Mucosa of descending colon (tissue), 3 donors: Measurements from ENCODE around the gene SLC49A3. TPM values are rescaled to one million over a fixed set of nuclear protein-coding genes. Genes with fewer than 3 reads are reported as not detected.
"Not testable (repeated sequence)": the region's sequence is repeated elsewhere in the genome, so short reads cannot be mapped to it uniquely, and the experiment has no call there.

ENCODE experiments used
- ATAC-seq: fragments of 200-7000 bp; cut with Tn5 transposase; one replicate; pipeline ENCODE4 v1.9.1; 2020; ENCODE audit warnings: mild to moderate bottlenecking, moderate library complexity
- DNase-seq, 3 donors: peaks; one replicate each; pipeline ENCODE4 v3.0.0-alpha.2; 2020
- H3K36me3 ChIP-seq: fragments of 200-600 bp; one replicate; pipeline ENCODE4 v1.8.0; 2021; ENCODE audit warnings: low read depth, mild to moderate bottlenecking
- H3K4me1 ChIP-seq: fragments of 200-600 bp; one replicate; pipeline ENCODE4 v1.8.0; 2021; ENCODE audit warnings: low read depth, mild to moderate bottlenecking
- H3K4me3 ChIP-seq: fragments of 200-600 bp; one replicate; pipeline ENCODE4 v1.8.0; 2021; ENCODE audit warnings: mild to moderate bottlenecking
- H3K9me3 ChIP-seq: fragments of 200-600 bp; one replicate; pipeline ENCODE4 v1.8.0; 2021; ENCODE audit warnings: mild to moderate bottlenecking
- CTCF ChIP-seq: fragments of 200-600 bp; IDR thresholded peaks from one replicate; pipeline ENCODE4 v1.8.0; 2022; ENCODE audit warnings: antibody characterized with exemption, mild to moderate bottlenecking
- intact Hi-C, 2 donors: fragments of 100-400 bp; cut with DNase I in 1 of 2; cut with micrococcal nuclease in 1 of 2; formaldehyde crosslinking; loops; one replicate each; pipeline versions ENCODE4 v1.11.0 to v1.11.1; 2022; cut with DNase I, micrococcal nuclease
- total RNA-seq, 3 donors: library from RNA; stranded (reverse); fragmentation: NEBNext Ultra II Directional in 2 of 3; extraction: Animal tissue kit (Norgen Biotek cat#: 25700) in 2 of 3; gene quantifications; one replicate each; pipeline versions ENCODE4 v1.2.1 to v1.2.4, GENCODE V29; 2021 to 2023
- donor health status: DM: no; HTN: no; CAD: no; lungs with moderate emphysema.
- donor health status: DM: no; HTN: no; CAD: no.
- donor health status: DM: no; HTN: yes; CAD: no.

SLC49A3 gene
- total RNA-seq, 3 donors from 2014 or later, result 9.9 to 14.1 (median 11.5) TPM

- no peak overlapping the region for H3K4me3 ChIP-seq
- no peak for TF ChIP-seq CTCF
- intact Hi-C loops, result no loop called here
- no peaks in the 10 kb centered on the region for H3K9me3 ChIP-seq
- ATAC-seq, result no peak
- no peaks in the 10 kb centered on the region for H3K36me3 ChIP-seq
- H3K4me1 ChIP-seq, result peaks cover 2% of the 10 kb centered on the region
- no peak for DNase-seq
Observed at GRCh38 chr4:700587-701264, 11.8 kb upstream of the SLC49A3 start.

GRCh38 chr4:699816-700580, 11.0 kb upstream of the SLC49A3 start:
- H3K4me3 ChIP-seq, result no peak overlapping the region
- intact Hi-C loops, result no loop called here
- DNase-seq, result no peak
- no peak for ATAC-seq
- H3K9me3 ChIP-seq, result no peaks in the 10 kb centered on the region
- TF ChIP-seq CTCF, result no peak
- H3K36me3 ChIP-seq, result no peaks in the 10 kb centered on the region
- H3K4me1 ChIP-seq, result no peaks in the 10 kb centered on the region

- H3K9me3 ChIP-seq, H3K36me3 ChIP-seq, H3K4me3 ChIP-seq, DNase-seq, intact Hi-C loops, ATAC-seq, H3K4me1 ChIP-seq: not testable (repeated sequence)
Observed at GRCh38 chr4:694341-694940, 5.5 kb upstream of the SLC49A3 start.

GRCh38 chr4:692771-693554, 4.0 kb upstream of the SLC49A3 start:
- Histone ChIP-seq H3K36me3 (no peaks in the 10 kb centered on the region), H3K4me3 (no peak overlapping the region), H3K4me1 (peaks cover 15% of the 10 kb centered on the region), H3K9me3 (no peaks in the 10 kb centered on the region)
- ATAC-seq (no peak), DNase-seq (no peak)
- TF ChIP-seq CTCF, result no peak
- intact Hi-C loops, result no loop called here

- no peak for ATAC-seq
- TF ChIP-seq CTCF, result no peak
Observed at GRCh38 chr4:689723-690122, 772 bp upstream of the SLC49A3 start.

More at GRCh38 chr4:689723-690122, 772 bp upstream of the SLC49A3 start:
- intact Hi-C loops, result no loop called here
- no peak for DNase-seq
- Histone ChIP-seq H3K36me3 (no peaks in the 10 kb centered on the region), H3K4me1 (peaks cover 32% of the 10 kb centered on the region), H3K9me3 (no peaks in the 10 kb centered on the region), H3K4me3 (no peak overlapping the region)
